Central memory CD4-positive, alpha-beta T cell (primary cell): ENCODE data around the gene RTN3.

Experiments used
- DNase-seq: peaks from one replicate; pipeline ENCODE4 v3.0.0; 2022

Gene RTN3

GRCh38 chr11:63745304-63746170 lies 64.2 kb downstream of the RTN3 start:
- DNase-seq: no peak

DNA sequence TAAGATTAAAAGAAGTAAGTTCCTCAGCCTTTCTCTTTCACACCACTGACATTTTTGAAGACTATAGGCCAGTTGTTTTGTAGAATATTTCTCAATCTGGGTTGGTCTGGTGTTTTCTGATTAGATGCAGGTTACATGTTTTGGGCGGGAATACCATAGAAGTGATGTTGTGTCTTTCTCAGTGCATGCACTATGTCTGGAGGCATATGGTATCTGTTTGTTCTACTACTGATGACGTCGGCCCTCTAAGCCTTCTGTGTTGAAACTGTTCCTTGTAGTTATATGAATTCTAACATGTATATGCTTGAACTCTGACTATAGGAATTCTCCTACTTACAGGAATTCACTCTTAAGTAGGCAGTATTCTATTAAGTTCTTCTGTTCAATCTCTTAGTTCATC lies 65.7 kb downstream of the RTN3 start:
- DNase-seq: no peak

- no peak for DNase-seq
Measured at GRCh38 chr11:63749624-63750023, 68.3 kb downstream of the RTN3 start.

GRCh38 chr11:63756919-63757761 lies 75.8 kb downstream of the RTN3 start:
- DNase-seq: no peak

GRCh38 chr11:63760487-63761079 lies 79.3 kb downstream of the RTN3 start:
- no peak for DNase-seq

DNA sequence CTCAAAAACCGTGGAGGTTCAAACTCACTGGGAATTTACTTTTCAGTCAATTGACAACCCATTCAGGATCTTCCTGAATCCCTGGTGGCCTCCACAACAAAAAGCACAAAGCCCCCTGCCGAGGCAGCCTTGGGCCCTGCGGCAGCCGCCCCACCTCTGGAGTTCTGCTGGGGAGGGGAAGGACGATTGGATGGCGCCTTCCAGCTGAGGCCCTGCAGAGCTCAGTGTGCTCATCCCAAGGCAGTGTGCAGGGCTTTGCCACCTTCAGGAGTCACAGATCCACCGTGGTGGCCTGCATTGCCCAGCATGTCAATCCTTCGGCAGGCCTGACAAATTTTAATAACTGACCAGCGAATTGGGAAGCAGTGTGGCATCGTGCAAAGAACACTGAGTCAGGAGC lies 79.9 kb downstream of the RTN3 start:
- DNase-seq: no peak

- no peak for DNase-seq
Measured at GRCh38 chr11:63761931-63762653, 80.8 kb downstream of the RTN3 start.

DNA sequence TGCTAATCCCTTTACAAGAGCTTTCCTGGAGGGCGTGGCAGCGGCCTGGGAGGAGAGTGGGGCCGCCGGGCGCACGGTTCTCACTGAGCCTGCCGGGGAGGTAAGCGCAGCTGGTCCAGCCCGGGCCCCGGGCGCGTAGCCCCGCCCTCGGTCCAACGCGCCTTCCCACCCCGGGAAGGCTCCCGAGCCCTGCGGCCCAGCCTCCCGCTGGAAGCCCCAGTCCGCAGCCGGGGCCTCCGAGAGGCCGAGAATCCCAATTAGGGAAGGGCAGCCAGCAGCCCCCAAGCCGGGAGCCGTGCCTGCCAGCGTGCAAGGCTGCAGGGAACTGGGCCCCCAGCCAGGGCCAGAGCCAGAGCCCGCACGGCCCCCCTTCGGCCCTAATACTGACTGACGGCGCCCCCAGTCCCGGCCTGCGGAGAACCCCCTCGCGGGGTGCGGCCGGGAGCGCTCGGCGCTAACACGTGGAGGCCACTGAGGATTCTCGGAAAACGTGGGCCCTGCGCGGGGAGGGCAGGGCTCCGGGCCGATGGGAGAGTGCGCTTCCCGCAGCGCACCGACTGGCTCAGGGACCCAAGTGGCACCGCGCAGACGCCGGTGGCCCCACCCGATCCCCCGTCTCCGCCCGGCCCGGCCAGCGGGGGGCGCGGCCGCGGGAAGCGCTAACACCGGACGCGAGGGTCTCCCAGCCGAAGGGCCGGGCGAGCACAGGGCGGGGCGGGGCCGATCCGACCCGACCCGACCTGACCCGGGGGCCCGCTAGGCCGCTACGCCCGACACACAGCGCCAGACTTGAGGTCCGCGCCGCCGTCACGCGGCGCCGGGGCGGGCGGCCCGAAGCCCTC lies 81.6 kb downstream of the RTN3 start:
- no peak for DNase-seq

- DNase-seq: no peak
Measured at GRCh38 chr11:63763496-63764339, 82.4 kb downstream of the RTN3 start.

- no peak for DNase-seq
Measured at GRCh38 chr11:63764340-63764678, 83.0 kb downstream of the RTN3 start.

GRCh38 chr11:63764679-63765647 lies 83.7 kb downstream of the RTN3 start:
- DNase-seq: no peak

GRCh38 chr11:63765688-63766241 lies 84.5 kb downstream of the RTN3 start:
- no peak for DNase-seq

GRCh38 chr11:63766531-63767235 lies 85.4 kb downstream of the RTN3 start:
- no peak for DNase-seq

- no peak for DNase-seq
Measured at GRCh38 chr11:63767267-63767564, 85.9 kb downstream of the RTN3 start.

DNA sequence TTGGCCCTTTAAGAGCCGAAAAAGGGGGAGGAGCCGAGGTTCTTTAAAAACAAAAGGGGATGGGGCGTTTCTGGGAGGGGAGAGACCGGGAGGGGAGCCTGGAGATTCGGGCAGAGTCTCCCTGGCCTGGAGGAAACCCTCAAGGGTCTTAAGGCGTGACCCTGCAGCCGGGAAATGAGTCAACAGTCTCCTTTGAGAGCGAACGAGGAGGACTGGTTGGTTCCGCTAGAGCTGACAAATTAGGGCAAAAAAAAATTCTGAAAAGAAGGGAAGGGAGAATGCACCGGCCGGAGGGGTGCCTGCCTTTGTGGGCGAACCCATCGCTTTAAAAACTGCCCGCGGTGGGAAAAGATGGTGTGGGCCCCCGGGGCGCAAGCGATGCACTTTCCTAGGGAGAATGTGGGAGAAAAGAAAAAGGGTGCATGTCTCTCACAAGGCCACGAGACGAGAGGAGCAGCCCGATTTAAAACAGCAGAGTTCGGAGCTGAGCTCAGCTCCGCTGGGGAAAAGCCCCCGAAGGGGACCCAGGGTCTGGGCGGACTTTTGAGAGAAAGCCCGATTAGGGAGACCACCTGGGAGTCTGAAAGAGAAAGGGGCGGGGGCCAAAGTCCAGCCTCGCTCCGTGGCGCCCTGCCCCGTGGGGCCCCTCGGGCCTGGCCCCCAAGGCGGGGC lies 86.4 kb downstream of the RTN3 start:
- DNase-seq: peak; percentile 21

DNA sequence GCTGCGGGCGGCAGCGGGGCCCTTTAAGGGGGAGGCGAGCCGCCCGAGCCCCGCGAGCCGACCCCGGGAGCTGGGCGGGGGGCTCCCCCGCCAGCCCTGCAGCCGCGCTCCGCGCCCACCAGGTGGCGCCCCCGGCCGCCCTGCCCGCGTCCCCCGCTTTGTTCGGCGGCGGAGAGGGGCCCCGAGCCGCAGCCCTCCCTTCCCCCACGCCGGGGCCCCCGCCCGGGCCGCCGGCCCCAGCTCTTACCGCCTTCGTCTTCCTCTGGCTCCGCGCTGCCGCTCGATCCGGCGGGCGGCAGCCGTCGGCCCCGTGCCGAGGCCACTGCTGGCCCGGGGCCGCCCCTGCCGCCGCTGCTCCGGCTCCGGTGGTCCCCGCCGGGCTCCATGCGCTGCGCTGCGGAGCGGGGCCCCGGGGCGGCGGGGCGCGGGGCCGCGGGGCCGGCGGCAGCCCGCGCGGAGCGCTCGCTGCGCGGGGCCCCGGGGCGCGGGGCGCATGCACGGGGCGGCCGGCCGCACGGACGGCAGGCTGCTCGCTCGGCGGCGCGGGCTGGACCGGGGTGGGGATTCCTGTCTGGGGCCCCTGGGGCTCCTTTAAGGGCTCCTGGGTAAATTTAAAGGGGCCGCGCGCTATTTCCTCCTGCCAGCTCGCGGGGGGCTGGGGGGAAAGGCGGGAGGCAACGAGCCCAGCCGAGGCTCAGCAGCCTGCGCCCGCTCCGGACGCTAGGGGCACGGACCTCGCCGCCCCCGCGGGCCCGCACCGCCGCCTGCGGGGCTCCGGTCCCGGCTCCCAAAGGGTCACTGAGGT lies 87.1 kb downstream of the RTN3 start, which contains the start of gene ZFTA:
Gene ZFTA (minus strand): TSS at position 539 of the 805 bp plus-strand sequence. CDS start 153 bp downstream, at position 386.
- DNase-seq: peak; percentile 50

- peak; percentile 15 for DNase-seq
Measured at GRCh38 chr11:63769042-63769713, 87.9 kb downstream of the RTN3 start.
